A673 (cell line): ENCODE results near the gene ZC3H18. TPM values are rescaled to one million over a fixed set of nuclear protein-coding genes. Genes with fewer than 3 reads are reported as not detected.

ENCODE experiments used
- BruUV-seq: library from RNA; stranded (reverse); fragments of 400-500 nt; replicated peaks from 2 replicates; lab custom pipeline; 2021; lab: Mats Ljungman, UMichigan
- CTCF ChIA-PET: fragments of 300-600 bp; sonication (Branson Sonifier 250); formaldehyde crosslinking; loops from one replicate; lab custom pipeline; 2022; ENCODE audit warnings: antibody characterized with exemption; lab: Charles Lee
- POLR2A ChIA-PET: fragments of 300-600 bp; sonication (Branson Sonifier 250); formaldehyde crosslinking; loops from one replicate; lab custom pipeline; 2022; ENCODE audit warnings: antibody characterized with exemption; ENCODE audit not compliant: low non-redundant PET; lab: Charles Lee
- DNase-seq: peaks from one replicate; pipeline ENCODE4 v3.0.0-alpha.2; 2015; ENCODE audit warnings: low spot score
- H3K27ac ChIP-seq: fragments of 200-600 bp; sonication (generic); 2 replicates; pipeline ENCODE4 v1.5.1; 2016; ENCODE audit warnings: mixed run types, low read depth, mild to moderate bottlenecking, mixed read lengths, antibody characterized with exemption, low read length; ENCODE audit not compliant: poor library complexity, severe bottlenecking
- H3K27me3 ChIP-seq: fragments of 200-600 bp; sonication (generic); replicated peaks from 2 replicates; pipeline ENCODE4 v1.6.1; 2017; ENCODE audit warnings: mixed run types, low read depth, mild to moderate bottlenecking, mixed read lengths, antibody characterized with exemption, low read length; ENCODE audit not compliant: insufficient read depth, poor library complexity
- H3K36me3 ChIP-seq: fragments of 200-600 bp; sonication (generic); 2 replicates; pipeline ENCODE4 v1.6.1; 2016; ENCODE audit warnings: mixed run types, mild to moderate bottlenecking, mixed read lengths, antibody characterized with exemption, low read length; ENCODE audit not compliant: insufficient read depth, poor library complexity, severe bottlenecking
- H3K4me1 ChIP-seq: fragments of 200-600 bp; sonication (generic); 2 replicates; pipeline ENCODE4 v1.6.1; 2017; ENCODE audit warnings: mixed run types, mild to moderate bottlenecking, mixed read lengths, antibody characterized with exemption, low read length; ENCODE audit not compliant: insufficient read depth, poor library complexity, severe bottlenecking
- H3K4me3 ChIP-seq: fragments of 200-600 bp; sonication (generic); 2 replicates; pipeline ENCODE4 v1.5.1; 2016; ENCODE audit warnings: low read depth, mixed run types, mild to moderate bottlenecking, mixed read lengths, low read length; ENCODE audit not compliant: poor library complexity, severe bottlenecking
- H3K9me3 ChIP-seq: fragments of 200-600 bp; sonication (generic); 2 replicates; pipeline ENCODE4 v1.6.1; 2016; ENCODE audit warnings: mixed run types, low read depth, mild to moderate bottlenecking, mixed read lengths, antibody characterized with exemption, low read length; ENCODE audit not compliant: poor library complexity, severe bottlenecking
- CTCF ChIP-seq: fragments of 300-800, 200-600 bp; sonication (generic); conservative IDR thresholded peaks from 2 replicates; pipeline ENCODE4 v1.5.1; 2017; ENCODE audit warnings: low read depth, mild to moderate bottlenecking, antibody characterized with exemption, low read length, moderate library complexity, mixed read lengths
- EZH2 ChIP-seq: fragments of 200-600 bp; sonication (generic); IDR thresholded peaks from 2 replicates; pipeline ENCODE4 v1.6.1; 2017; ENCODE audit warnings: borderline replicate concordance, low read depth, mild to moderate bottlenecking, mixed read lengths, antibody characterized with exemption, low read length; ENCODE audit not compliant: poor library complexity, severe bottlenecking
- intact Hi-C: fragments of 100-400 bp; cut with micrococcal nuclease; formaldehyde crosslinking; loops from one replicate; pipeline ENCODE4 v1.10.0; 2022; ENCODE audit not compliant: unreplicated experiment
- total RNA-seq: library from RNA; stranded (reverse); gene quantifications from 2 replicates; pipeline ENCODE4 v1.2.3, GENCODE V29; 2021

The ZC3H18 gene
- total RNA-seq, 1 experiment from 2014 or later, result 83.4 TPM

DNA sequence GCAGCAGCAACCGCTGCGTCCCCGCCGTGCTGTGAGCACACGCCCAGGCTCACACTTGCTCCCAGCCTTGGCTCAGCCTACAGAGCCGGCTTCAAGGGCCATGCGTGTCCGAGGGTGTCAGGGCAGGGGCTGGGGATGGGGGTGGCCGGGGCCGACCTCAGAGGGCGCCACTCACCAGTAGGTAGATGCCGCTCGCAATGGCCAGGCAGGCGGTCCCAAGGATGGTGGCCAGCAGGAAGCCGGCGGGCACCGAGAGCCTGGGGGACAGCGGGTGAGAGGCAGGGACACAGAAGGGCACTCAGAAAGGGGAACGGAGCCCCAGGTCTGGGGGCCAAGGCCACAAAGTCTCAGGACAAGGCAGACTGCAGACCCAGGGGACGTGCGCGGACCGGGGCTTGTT lies 75.7 kb downstream of the ZC3H18 start:
- no peak for DNase-seq
- no peak overlapping the region for H3K27ac ChIP-seq
- peaks cover 9% of the 10 kb centered on the region for H3K4me1 ChIP-seq
- H3K9me3 ChIP-seq, result no peaks in the 10 kb centered on the region
- TF ChIP-seq CTCF, result no peak
- H3K27me3 ChIP-seq, result no peaks in the 10 kb centered on the region
- POLR2A ChIA-PET, result no interaction called here
- CTCF ChIA-PET, result no interaction called here
- no peaks in the 10 kb centered on the region for H3K36me3 ChIP-seq
- no TSS peak for BruUV-seq
- intact Hi-C loops, result no loop called here
- H3K4me3 ChIP-seq, result no peak overlapping the region

DNA sequence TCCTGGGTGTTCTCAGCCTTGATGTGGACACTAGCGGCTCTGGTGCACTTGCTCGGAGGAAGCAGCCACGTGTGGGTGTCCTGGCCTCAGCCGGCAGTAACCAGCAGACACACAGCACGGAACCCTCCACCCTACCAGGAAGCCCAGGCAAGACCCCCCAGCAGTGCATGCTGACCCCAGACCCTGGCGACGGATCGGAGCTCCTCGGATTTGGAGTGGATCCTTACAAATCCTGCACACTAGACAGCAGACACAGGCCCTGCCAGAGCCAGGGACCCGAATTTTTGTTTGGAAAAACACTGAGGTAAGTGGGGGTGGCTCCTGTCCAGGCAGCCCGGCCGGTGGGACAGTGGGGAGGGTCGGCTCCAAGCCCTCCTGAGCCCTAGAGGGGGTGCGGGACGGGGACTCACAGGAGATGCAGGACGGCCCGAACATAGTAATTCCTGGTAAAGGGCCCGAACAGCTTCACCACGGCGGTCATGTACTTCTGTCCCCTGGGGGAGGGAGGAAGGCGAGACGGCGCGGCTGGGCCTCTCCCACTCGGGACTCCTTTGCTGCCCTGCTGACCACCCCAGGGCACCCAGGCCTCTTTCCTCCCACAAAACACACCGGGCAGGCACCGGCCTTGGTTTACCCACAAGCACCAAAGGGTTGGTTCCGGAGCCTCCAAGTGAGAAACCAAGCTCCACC lies 76.3 kb downstream of the ZC3H18 start:
- TF ChIP-seq CTCF (no peak), EZH2 (no peak)
- intact Hi-C loops, result no loop called here
- no peaks in the 10 kb centered on the region for H3K27me3 ChIP-seq
- BruUV-seq, result no TSS peak
- ChIA-PET POLR2A (no interaction called here), CTCF (no interaction called here)
- no peak overlapping the region for H3K27ac ChIP-seq
- H3K9me3 ChIP-seq, result no peaks in the 10 kb centered on the region
- peaks cover 14% of the 10 kb centered on the region for H3K4me1 ChIP-seq
- DNase-seq, result no peak
- no peaks in the 10 kb centered on the region for H3K36me3 ChIP-seq
- no peak overlapping the region for H3K4me3 ChIP-seq

DNA sequence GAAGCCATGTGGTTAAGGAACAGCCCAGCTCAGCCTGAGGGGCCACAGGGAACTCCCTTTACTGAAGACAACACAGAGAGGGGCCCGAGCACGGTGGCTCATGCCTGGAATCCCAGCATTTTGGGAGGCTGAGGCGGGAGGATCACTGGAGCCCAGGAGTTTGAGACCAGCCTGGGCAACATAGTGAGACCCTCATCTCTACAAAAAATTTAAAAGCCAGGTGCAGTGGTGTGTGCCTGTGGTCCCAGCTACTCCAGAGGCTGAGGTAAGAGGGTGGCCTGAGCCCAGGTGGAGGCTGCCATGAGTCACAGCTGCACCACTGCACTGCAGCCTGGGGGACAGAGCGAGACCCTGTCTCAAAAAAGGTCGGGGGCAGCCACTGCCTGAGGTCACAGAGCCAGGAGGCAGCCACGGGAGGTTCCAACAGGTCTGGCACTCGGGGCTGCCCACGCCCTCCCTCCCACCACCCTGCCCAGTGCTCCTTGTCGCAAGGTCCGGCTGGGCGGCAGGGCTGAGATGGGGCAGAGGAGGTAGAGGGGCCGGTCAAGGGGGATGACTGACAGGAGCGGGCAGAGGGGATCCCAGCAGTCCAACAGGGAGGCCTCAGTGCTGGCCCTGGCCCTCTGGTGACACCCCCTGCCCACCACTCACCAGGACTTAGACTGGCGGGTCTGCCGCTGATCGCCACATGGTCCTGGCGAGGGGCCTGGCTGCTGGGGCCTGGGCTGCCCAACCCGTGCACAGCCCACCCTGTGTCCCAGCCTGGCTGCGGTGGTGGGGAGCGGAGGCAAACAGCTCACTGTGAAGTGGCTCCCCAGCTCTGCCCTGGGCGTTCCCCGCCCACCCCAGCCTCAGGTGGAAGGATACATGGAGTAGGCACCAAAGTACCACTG lies 77.2 kb downstream of the ZC3H18 start:
- H3K36me3 ChIP-seq, result peaks cover 1% of the 10 kb centered on the region
- no peaks in the 10 kb centered on the region for H3K9me3 ChIP-seq
- DNase-seq, result no peak
- CTCF ChIA-PET, result no interaction called here
- peaks cover 17% of the 10 kb centered on the region for H3K4me1 ChIP-seq
- intact Hi-C loops, result no loop called here
- TF ChIP-seq CTCF (no peak), EZH2 (no peak)
- no peak overlapping the region for H3K27ac ChIP-seq
- BruUV-seq, result no TSS peak
- H3K4me3 ChIP-seq, result no peak overlapping the region
- POLR2A ChIA-PET, result no interaction called here
- H3K27me3 ChIP-seq, result no peaks in the 10 kb centered on the region
